A549 (cell line): Measurements from ENCODE around the gene ARHGEF18. TPM values are rescaled to one million over a fixed set of nuclear protein-coding genes. Genes with fewer than 3 reads are reported as not detected.

Source experiments
- ATAC-seq, 2 experiments: fragments of 200-7000 bp in 1 of 2; fragments of >200 bp in 1 of 2; cut with Nextera tagmentation in 1 of 2; cut with Tn5 transposase in 1 of 2; 3 replicates each; pipeline versions ENCODE4 v1.8.0 to v1.9.1; 2018 to 2020; ENCODE audit warnings: mild to moderate bottlenecking in 1 of 2, moderate library complexity in 1 of 2
- CTCF ChIA-PET: fragments of 300-600 bp; sonication (Branson Sonifier 250); formaldehyde crosslinking; extraction: SDS; loops from one replicate; lab custom pipeline; 2021; ENCODE audit warnings: antibody characterized with exemption, inconsistent platforms; lab: Yijun Ruan, JAX
- POLR2A ChIA-PET: fragments of 350-600 bp; formaldehyde crosslinking; extraction: SDS; loops from one replicate; lab custom pipeline; 2021; ENCODE audit warnings: antibody characterized with exemption, inconsistent platforms; lab: Yijun Ruan, JAX
- DNase-seq, 2 experiments: peaks; one replicate each; pipeline versions ENCODE4 v3.0.0 to v3.0.0-alpha.2; 2011 to 2016; ENCODE audit warnings: low read depth in 1 of 2, low spot score in 1 of 2
- FAIRE-seq: peaks from 2 replicates; lab custom pipeline; 2011; peaks lifted over from hg19 to GRCh38; lab: Jason Lieb, UNC
- H3K27ac ChIP-seq, 2 experiments: fragments of >200 bp; sonication (Bioruptor Twin); formaldehyde crosslinking; 3 replicates each; pipeline ENCODE4 v1.5.1; 2016 to 2017
- H3K4me1 ChIP-seq: fragments of >200 bp; sonication (Bioruptor Twin); formaldehyde crosslinking; 3 replicates; pipeline ENCODE4 v1.6.1; 2016
- H3K4me2 ChIP-seq: fragments of >200 bp; sonication (Bioruptor Twin); formaldehyde crosslinking; 3 replicates; pipeline ENCODE4 v1.6.1; 2016
- H3K4me3 ChIP-seq: fragments of >200 bp; sonication (Bioruptor Twin); formaldehyde crosslinking; 3 replicates; pipeline ENCODE4 v1.5.1; 2016
- H3K9me3 ChIP-seq: fragments of >200 bp; sonication (Bioruptor Twin); formaldehyde crosslinking; 3 replicates; pipeline ENCODE4 v1.6.1; 2016
- CHD2 ChIP-seq: fragments of 150-350 bp; IDR thresholded peaks from 2 replicates; pipeline ENCODE4 v1.6.1; 2014; ENCODE audit warnings: low read length; ENCODE audit not compliant: partially characterized antibody
- EP300 ChIP-seq, 2 experiments: fragments of >200 bp; sonication (Bioruptor Twin); formaldehyde crosslinking; IDR thresholded peaks; 2 replicates in 1 of 2; 3 replicates in 1 of 2; pipeline ENCODE4 v1.6.1; 2016 to 2017
- FOSL2 ChIP-seq, 2 experiments: fragments of 450-650 bp in 1 of 2; fragments of >200 bp in 1 of 2; sonication (Bioruptor Twin) in 1 of 2; formaldehyde crosslinking; IDR thresholded peaks; 2 replicates each; pipeline versions ENCODE4 v1.5.0 to v1.6.1; 2016 to 2020; ENCODE audit warnings: mild to moderate bottlenecking in 1 of 2, moderate library complexity in 1 of 2
- HEYL ChIP-seq: fragments of 250-450 bp; sonication (Bioruptor Pico); IDR thresholded peaks from 2 replicates; pipeline ENCODE4 v1.8.0; 2021; ENCODE audit warnings: mild to moderate bottlenecking, moderate library complexity
- HOXB13 ChIP-seq: fragments of 250-450 bp; sonication (Bioruptor Pico); IDR thresholded peaks from 2 replicates; pipeline ENCODE4 v1.5.0; 2020; ENCODE audit warnings: low read depth, mild to moderate bottlenecking, moderate library complexity
- JUN ChIP-seq, 2 experiments: fragments of >200 bp; sonication (Bioruptor Twin); formaldehyde crosslinking; IDR thresholded peaks; 2 replicates in 1 of 2; 3 replicates in 1 of 2; pipeline ENCODE4 v1.6.1; 2016 to 2017
- KDM5A ChIP-seq: fragments of 200-600 bp; sonication (generic); IDR thresholded peaks from 2 replicates; pipeline ENCODE4 v1.6.1; 2016; ENCODE audit warnings: antibody characterized with exemption, mild to moderate bottlenecking
- MAFK ChIP-seq: fragments of 450-650 bp; IDR thresholded peaks from 2 replicates; pipeline ENCODE4 v1.6.1; 2014; ENCODE audit not compliant: partially characterized antibody
- MYC ChIP-seq: IDR thresholded peaks from 2 replicates; pipeline ENCODE4 v1.6.1; 2012; ENCODE audit warnings: mild to moderate bottlenecking, inconsistent platforms, low read length, improper control_type of control experiment, borderline replicate concordance
- NFE2L2 ChIP-seq: fragments of 150-350 bp; conservative IDR thresholded peaks from 2 replicates; pipeline ENCODE4 v1.6.1; 2014; ENCODE audit warnings: low read length
- NPAS2 ChIP-seq: fragments of 250-450 bp; sonication (Bioruptor Pico); IDR thresholded peaks from 2 replicates; pipeline ENCODE4 v1.8.0; 2022; ENCODE audit warnings: mild to moderate bottlenecking, moderate library complexity, borderline replicate concordance
- NR3C1 ChIP-seq: fragments of >200 bp; sonication (Bioruptor Twin); formaldehyde crosslinking; IDR thresholded peaks from 3 replicates; pipeline ENCODE4 v1.6.1; 2017
- RAD21 ChIP-seq, 2 experiments: fragments of >200 bp in 1 of 2; sonication (Bioruptor Twin) in 1 of 2; formaldehyde crosslinking in 1 of 2; IDR thresholded peaks in 1 of 2; conservative IDR thresholded peaks in 1 of 2; 2 replicates in 1 of 2; 3 replicates in 1 of 2; pipeline ENCODE4 v1.6.1; 2012 to 2018; ENCODE audit warnings: inconsistent platforms in 1 of 2
- RNF2 ChIP-seq: fragments of 200-600 bp; sonication (generic); IDR thresholded peaks from 2 replicates; pipeline ENCODE4 v1.6.1; 2016; ENCODE audit warnings: low read depth, mild to moderate bottlenecking, antibody characterized with exemption, moderate library complexity, borderline replicate concordance
- ZC3H11A ChIP-seq: fragments of 450-650 bp; IDR thresholded peaks from 2 replicates; pipeline ENCODE4 v1.6.1; 2014; ENCODE audit warnings: antibody characterized with exemption, mild to moderate bottlenecking
- ZFP36 ChIP-seq: fragments of 450-650 bp; IDR thresholded peaks from 2 replicates; pipeline ENCODE4 v1.6.1; 2014; ENCODE audit warnings: borderline replicate concordance; ENCODE audit not compliant: partially characterized antibody
- ZSCAN20 ChIP-seq: fragments of 250-450 bp; sonication (Bioruptor Pico); IDR thresholded peaks from 2 replicates; pipeline ENCODE4 v1.8.0; 2022; ENCODE audit warnings: mild to moderate bottlenecking, moderate library complexity
- WGBS: methylation state at CpG from one replicate; pipeline ENCODE4 v1.1.6; 2017; ENCODE audit errors: missing lambda C conversion rate; 5-methylcytosine and 5-hydroxymethylcytosine counted together
- polyA plus RNA-seq, 4 experiments: library from polyadenylated mRNA; depleted of rRNA in 3 of 4; stranded (reverse); fragments of >200 nt; fragmentation: RNase III in 1 of 4; extraction: RNeasy Plus Mini Kit Qiagen cat#74134 plus additional on column Dnase treatment in 1 of 4; gene quantifications; 2 replicates in 3 of 4; 3 replicates in 1 of 4; pipeline ENCODE4 v1.2.3, GENCODE V29; 2011 to 2017
- TF ChIP-seq, protein P1 (sequence below): fragments of 200-600 bp; sonication (generic); IDR thresholded peaks from 2 replicates; pipeline ENCODE4 v1.6.1; 2016; ENCODE audit warnings: antibody characterized with exemption, mild to moderate bottlenecking, moderate library complexity

Gene ARHGEF18
- polyA plus RNA-seq, 2 of the 4 experiments (the other 2 are of a cell fraction): 7.4 to 20.7 TPM

DNA sequence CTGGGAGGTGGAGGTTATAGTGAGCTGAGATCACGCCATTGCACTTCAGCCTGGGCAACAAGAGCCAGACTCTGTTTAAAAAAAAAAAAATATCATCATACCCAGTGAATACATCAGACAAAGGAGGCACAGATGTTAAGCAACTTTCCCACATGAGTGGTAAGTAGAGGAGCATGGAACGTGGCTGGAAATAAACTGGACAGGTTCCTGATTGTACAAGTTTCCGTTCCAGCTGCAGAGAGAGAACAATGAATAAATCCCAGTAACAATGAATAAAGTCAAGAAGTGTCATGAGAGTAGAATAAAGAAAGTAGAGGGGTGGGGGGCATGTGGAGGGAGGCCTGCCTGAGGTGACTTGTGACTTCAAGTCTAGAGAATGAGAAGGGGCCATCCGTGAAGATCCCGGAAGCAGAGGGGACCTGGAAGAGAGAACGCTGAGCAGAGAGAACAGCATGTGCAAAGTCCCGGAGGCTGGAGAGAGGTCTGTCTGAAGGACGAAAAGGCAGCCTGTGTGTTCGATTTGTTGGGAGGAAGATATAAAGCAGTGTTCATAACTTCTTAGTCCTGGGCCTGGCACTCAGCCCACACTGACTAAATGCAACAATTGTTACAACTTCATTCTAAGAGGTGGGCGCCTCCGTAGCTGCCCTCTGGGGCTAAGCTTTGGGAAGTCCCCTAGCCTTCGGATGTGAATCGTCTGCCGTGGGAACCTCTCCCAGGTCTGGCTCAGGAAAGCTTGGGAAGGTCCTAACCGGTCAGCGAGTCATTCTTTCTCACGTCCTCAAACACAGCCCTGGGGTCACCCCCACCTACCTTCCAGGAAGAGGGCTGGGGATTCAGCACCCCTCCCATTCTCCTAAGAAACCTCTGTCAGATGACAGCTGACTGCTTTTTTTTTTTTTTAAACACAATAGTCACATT is 15.3 kb upstream of the ARHGEF18 start:
- H3K27ac ChIP-seq: no peak overlapping the region
- no peak for TF ChIP-seq HOXB13
- TF ChIP-seq NFE2L2: no peak
- TF ChIP-seq JUN (IDR thresholded peaks at IDR 0.05): no peak
- TF ChIP-seq, protein P1, sequence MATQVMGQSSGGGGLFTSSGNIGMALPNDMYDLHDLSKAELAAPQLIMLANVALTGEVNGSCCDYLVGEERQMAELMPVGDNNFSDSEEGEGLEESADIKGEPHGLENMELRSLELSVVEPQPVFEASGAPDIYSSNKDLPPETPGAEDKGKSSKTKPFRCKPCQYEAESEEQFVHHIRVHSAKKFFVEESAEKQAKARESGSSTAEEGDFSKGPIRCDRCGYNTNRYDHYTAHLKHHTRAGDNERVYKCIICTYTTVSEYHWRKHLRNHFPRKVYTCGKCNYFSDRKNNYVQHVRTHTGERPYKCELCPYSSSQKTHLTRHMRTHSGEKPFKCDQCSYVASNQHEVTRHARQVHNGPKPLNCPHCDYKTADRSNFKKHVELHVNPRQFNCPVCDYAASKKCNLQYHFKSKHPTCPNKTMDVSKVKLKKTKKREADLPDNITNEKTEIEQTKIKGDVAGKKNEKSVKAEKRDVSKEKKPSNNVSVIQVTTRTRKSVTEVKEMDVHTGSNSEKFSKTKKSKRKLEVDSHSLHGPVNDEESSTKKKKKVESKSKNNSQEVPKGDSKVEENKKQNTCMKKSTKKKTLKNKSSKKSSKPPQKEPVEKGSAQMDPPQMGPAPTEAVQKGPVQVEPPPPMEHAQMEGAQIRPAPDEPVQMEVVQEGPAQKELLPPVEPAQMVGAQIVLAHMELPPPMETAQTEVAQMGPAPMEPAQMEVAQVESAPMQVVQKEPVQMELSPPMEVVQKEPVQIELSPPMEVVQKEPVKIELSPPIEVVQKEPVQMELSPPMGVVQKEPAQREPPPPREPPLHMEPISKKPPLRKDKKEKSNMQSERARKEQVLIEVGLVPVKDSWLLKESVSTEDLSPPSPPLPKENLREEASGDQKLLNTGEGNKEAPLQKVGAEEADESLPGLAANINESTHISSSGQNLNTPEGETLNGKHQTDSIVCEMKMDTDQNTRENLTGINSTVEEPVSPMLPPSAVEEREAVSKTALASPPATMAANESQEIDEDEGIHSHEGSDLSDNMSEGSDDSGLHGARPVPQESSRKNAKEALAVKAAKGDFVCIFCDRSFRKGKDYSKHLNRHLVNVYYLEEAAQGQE: no peak
- no peak for TF ChIP-seq RNF2
- TF ChIP-seq ZC3H11A: no peak
- no peak for TF ChIP-seq MAFK
- TF ChIP-seq FOSL2 (IDR thresholded peaks at IDR 0.05): no peak
- no peak for TF ChIP-seq FOSL2 (CRISPR knock-in tag; IDR thresholded peaks at IDR 0.05)
- TF ChIP-seq NR3C1: no peak
- TF ChIP-seq ZFP36: no peak
- no peak for TF ChIP-seq KDM5A
- no peak for TF ChIP-seq ZSCAN20
- TF ChIP-seq HEYL: no peak
- no peak for TF ChIP-seq RAD21 (conservative IDR thresholded peaks at IDR 0.05 in 1 of 2, IDR thresholded peaks at IDR 0.05 in 1 of 2)
- no peak for TF ChIP-seq CHD2
- no peak for TF ChIP-seq MYC
- no peak for TF ChIP-seq EP300 (IDR thresholded peaks at IDR 0.05)
- H3K4me2 ChIP-seq: no peak overlapping the region
- ChIA-PET CTCF (interaction anchor here (0.6 to 1.5 kb wide), 2 partner anchors 15 to 21 kb away, joined by 3 to 9 read pairs; partner anchors contain the start of gene ARHGEF18), POLR2A (no interaction called here)
- H3K4me3 ChIP-seq: no peak overlapping the region
- no peak for DNase-seq
- H3K4me1 ChIP-seq: no peaks in the 10 kb centered on the region
- ATAC-seq: no peak
- no peak for FAIRE-seq
- WGBS: 28% methylated on average over 16 of the region's 17 CpGs
- no peaks in the 10 kb centered on the region for H3K9me3 ChIP-seq

DNA sequence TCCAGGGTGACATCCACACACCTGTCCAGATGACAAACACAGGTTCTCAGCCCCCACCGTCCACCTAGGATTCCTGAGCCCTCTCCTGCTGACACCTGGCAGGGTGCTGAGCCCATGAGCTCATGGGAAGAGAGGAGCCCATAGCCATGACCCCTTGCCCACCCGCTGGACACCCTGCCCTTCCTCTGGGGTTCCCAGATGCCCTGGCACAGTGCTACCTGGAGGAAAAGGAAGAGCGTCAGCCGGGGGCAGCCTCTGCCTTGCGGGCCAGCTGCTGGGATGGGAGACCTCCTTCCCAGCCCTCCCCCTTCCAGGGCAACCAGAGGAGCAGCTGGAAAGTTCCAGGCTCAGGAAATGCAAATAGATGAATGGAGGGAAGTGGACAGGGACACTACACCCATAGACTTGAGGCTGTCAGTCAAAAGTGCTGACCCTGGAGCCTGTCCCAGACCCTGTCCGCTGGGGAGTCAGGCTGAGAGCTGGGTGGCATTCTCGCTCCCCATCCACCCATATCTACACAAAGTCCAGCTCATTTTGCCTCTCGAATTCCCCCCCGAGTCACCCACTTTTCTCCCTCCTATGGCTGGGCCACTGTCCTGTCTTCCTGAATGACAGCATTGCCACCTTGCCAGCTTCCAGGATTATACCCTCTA is 12.3 kb upstream of the ARHGEF18 start:
- TF ChIP-seq RNF2 (no peak), NPAS2 (CRISPR knock-in tag) (no peak), RAD21 (conservative IDR thresholded peaks at IDR 0.05 in 1 of 2, IDR thresholded peaks at IDR 0.05 in 1 of 2) (no peak), FOSL2 (IDR thresholded peaks at IDR 0.05) (no peak), FOSL2 (CRISPR knock-in tag; IDR thresholded peaks at IDR 0.05) (no peak)
- DNase-seq (no peak), ATAC-seq (no peak), FAIRE-seq (no peak)
- Histone ChIP-seq H3K4me2 (no peak overlapping the region), H3K4me3 (no peak overlapping the region), H3K9me3 (no peaks in the 10 kb centered on the region), H3K4me1 (no peaks in the 10 kb centered on the region), H3K27ac (no peak overlapping the region)
- ChIA-PET POLR2A (no interaction called here), CTCF (interaction anchor here (0.6 to 1.0 kb wide), 3 partner anchors 18 to 453 kb away, joined by 3 to 4 read pairs (median 3); no protein-coding TSS in a partner anchor)
- WGBS: 34% methylated on average over 9 of the region's 9 CpGs
